Eye (tissue), 1 donor: Measurements from ENCODE around the gene IBSP.

Source experiments
- DNase-seq: peaks from one replicate; pipeline ENCODE4 v3.0.0-alpha.2; 2015

IBSP gene

GRCh38 chr4:87799301-87800113 lies at the start of gene IBSP:
IBSP (plus strand) TSS chr4:87799554; CDS start chr4:87802362, 2,808 bp downstream.
- DNase-seq, result no peak

GRCh38 chr4:87749883-87750282 lies 49.5 kb upstream of the IBSP start:
- DNase-seq, result no peak

- DNase-seq, result no peak
Measured at GRCh38 chr4:87758270-87758669, 41.1 kb upstream of the IBSP start.

- DNase-seq, result no peak
Measured at GRCh38 chr4:87762311-87762710, 37.0 kb upstream of the IBSP start.

- no peak for DNase-seq
Measured at GRCh38 chr4:87781569-87781968, 17.8 kb upstream of the IBSP start.

GRCh38 chr4:87783781-87784180 lies 15.6 kb upstream of the IBSP start:
- no peak for DNase-seq

- DNase-seq, result no peak
Measured at GRCh38 chr4:87785731-87786509, 13.4 kb upstream of the IBSP start.

- no peak for DNase-seq
Measured at GRCh38 chr4:87802858-87803257, 3.5 kb downstream of the IBSP start.

GRCh38 chr4:87803421-87803820 lies 4.1 kb downstream of the IBSP start:
- no peak for DNase-seq

- DNase-seq, result no peak
Measured at GRCh38 chr4:87804871-87805270, 5.5 kb downstream of the IBSP start.

GRCh38 chr4:87805971-87806370 lies 6.6 kb downstream of the IBSP start:
- no peak for DNase-seq

GRCh38 chr4:87806520-87806919 lies 7.2 kb downstream of the IBSP start:
- no peak for DNase-seq

GRCh38 chr4:87807402-87807801 lies 8.0 kb downstream of the IBSP start:
- DNase-seq, result no peak

GRCh38 chr4:87811977-87812376 lies 12.6 kb downstream of the IBSP start:
- no peak for DNase-seq

GRCh38 chr4:87819281-87819919 lies 20.0 kb downstream of the IBSP start:
- DNase-seq, result no peak

GRCh38 chr4:87823200-87823599 lies 23.8 kb downstream of the IBSP start:
- no peak for DNase-seq

- no peak for DNase-seq
Measured at GRCh38 chr4:87823724-87824123, 24.4 kb downstream of the IBSP start.

- no peak for DNase-seq
Measured at GRCh38 chr4:87824352-87824751, 25.0 kb downstream of the IBSP start.

- DNase-seq, result no peak
Measured at GRCh38 chr4:87832669-87833068, 33.3 kb downstream of the IBSP start, which contains the start of gene MEPE. MEPE (plus strand) TSS chr4:87832969; CDS start chr4:87834715, 1,746 bp downstream.

- DNase-seq, result no peak
Measured at GRCh38 chr4:87834401-87834800, 35.0 kb downstream of the IBSP start.

- no peak for DNase-seq
Measured at GRCh38 chr4:87835197-87835596, 35.8 kb downstream of the IBSP start.

- DNase-seq, result no peak
Measured at GRCh38 chr4:87835743-87836142, 36.4 kb downstream of the IBSP start.

- no peak for DNase-seq
Measured at GRCh38 chr4:87838205-87838604, 38.9 kb downstream of the IBSP start.
